NOMO-1 (cell line): ENCODE results near the gene FAM98C.
"Not testable (repeated sequence)": the region's sequence is repeated elsewhere in the genome, so short reads cannot be mapped to it uniquely, and the experiment has no call there.

ENCODE experiments used
- DNase-seq, 2 experiments: peaks; one replicate each; lab custom pipeline; 2025; ENCODE audit not compliant: unreplicated experiment in 2 of 2; lab: John Stamatoyannopoulos, UW

FAM98C gene

GRCh38 chr19:38402967-38403674 lies at the start of gene FAM98C:
FAM98C (plus strand) TSS chr19:38403093; CDS start chr19:38403154, 61 bp downstream.
- peak; percentile 96 for DNase-seq

DNA sequence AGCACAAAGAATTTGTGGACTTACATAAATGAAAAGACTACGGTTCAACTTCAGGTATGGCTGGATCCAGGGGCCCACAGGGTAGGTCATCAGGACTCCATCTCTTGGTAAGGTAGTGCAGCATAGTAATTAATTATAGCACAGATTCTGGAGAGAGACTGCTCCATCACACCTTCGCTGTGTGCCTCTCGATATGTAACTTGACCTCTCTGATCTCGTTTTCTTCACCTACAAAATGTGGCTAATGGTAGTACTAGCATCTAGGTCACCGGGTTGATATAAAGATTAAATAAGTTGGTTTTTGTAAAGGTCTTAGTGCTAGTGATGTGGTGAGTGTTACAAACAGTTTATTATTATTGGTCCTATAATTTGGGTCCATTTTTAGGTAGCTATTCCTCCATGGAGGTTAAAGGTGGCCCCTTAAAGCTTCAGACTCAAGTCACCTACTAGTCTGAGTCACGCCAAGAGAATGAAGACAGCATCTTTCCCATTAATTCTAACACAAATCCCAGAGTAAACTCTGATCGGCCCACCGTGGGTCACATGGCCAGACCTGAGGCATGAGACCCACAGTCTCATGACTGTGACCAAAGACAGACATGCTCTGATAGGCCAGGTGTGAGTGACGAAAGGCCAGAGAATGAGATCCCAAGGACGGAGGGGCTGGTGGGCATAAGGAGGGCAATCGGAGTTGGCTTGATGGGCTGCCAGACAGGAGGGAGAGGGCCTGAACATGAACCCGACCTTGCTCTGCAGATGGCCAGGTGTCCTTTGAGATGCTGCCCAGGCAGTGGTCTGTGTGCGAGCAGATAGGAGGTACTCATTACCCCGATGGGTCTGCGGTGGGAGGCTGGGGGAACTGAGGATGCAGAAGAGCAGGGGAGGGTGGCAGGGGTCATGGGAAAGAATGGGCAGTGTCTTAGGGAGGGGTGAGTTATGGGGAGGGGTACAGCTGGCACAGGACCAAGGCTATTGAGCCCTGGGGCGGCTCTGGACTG lies 46.9 kb upstream of the FAM98C start:
- DNase-seq: no peak

DNA sequence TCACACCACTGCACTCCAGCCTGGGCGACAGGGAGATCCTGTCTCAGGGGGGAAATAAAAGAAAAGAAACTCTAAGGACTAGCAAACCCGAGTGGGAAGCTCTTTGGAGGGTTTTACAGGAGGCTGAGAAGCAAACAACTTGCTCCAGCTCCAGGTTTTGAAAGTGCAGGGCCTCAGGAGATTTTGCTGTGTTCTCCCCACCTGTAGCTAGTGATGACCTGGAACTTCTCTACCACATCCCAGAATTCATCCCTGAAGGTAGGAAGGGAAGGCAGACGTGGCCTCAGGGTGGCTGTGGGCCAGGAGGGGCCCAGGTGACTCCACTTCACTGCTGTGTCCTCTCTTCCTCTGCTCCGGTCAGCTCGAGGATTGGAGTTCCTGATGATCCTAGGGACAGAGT lies 44.8 kb upstream of the FAM98C start:
- DNase-seq: no peak

DNA sequence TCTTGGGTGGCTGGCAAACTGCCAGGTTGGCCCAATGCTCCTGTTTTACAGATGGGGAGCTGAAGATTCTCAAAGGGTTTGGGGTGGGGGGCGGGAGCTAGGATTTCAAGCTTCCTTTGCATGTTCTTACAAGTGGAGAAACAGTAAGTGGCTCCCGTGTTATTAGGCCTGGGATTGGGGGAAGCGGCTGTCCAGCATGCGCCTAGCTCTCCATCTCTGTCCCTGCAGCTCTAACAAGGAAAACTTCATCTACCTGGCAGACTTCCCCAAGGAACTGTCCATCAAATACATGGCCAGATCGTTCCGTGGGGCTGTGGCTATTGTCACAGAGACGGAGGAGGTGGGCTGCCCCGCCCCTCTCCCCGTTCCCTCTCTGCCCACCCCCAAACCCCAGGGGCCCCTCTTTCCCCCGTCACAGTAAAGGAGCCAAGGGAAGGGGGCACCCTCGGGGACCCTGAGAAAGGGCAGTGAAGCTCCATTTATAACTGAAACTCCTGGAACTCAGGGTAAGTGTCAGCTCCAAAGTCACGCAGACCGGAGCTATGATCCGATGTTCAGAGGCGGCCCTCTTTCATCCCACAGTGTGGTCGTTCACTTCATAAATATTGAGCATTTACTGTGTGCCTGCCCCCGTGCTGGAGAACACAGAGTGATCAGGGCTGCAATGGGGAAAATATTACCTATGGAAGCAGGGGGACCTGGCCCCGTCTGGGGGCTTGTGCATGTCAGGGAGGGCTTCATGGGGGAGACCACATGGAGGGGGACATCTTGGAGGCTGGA lies 43.5 kb upstream of the FAM98C start:
- DNase-seq: no peak

GRCh38 chr19:38360351-38360750 lies 42.5 kb upstream of the FAM98C start:
- DNase-seq: no peak

DNA sequence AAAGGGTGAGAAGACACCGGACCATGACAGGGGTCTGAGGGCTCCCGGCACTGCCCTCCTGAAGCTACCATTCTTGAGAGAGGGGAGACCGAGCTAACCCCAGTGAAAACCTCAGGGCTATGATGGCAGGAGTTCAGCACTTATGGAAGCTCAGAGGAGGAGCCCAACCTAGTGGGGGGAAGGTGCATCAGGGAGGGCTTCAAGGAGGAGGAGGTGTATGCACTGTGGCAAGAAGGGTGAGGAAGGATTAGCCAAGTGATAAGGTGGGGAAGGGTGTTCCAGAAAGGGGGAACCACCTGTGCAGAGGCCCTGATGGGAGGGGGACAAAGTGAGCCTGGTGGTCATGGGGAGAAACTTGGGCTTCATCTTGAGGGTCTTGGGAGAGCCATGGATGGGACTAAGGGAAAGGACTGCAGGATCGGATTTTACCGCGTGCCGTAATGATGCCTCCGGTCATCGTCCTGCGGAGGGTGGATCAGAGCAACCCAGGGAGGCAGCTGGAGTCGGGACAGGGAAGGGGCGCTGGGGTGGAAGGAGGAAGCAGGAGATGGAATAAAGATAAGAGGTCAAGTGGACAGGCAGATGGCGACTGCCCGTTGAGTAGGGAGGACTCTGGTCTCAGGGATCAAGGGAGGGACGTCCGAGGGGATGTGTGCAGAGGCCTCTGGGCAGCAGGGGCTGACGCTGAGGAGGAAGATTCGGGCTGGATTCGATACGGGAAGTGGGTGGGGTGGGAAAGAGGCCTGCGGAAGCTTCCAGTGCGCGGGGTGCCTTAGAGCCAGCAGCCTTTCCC lies 41.9 kb upstream of the FAM98C start:
- DNase-seq: no peak

DNA sequence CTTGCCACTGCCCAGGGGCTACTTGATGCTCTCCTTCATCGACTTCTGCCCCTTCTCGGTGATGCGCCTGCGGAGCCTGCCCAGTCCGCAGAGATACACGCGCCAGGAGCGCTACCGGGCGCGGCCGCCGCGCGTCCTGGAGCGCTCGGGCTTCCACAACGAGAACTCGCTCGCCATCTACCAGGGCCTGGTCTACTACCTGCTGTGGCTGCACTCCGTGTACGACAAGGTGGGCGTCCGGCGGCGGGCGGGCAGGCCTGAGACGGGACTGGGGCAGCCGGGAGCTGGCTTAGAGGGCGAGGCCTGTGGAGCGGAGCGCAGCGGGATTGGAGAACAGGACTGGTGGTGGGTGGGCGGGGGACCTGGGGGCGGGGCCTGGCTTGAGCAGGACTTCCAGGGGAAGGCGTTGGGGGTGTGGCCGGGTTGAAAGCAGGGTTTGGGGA lies 41.2 kb upstream of the FAM98C start:
- peak; percentile 77 to 93 for DNase-seq

- peak; percentile 76 to 81 for DNase-seq
These were observed 40.6 kb upstream of the FAM98C start for GRCh38 chr19:38362076-38362945.

DNA sequence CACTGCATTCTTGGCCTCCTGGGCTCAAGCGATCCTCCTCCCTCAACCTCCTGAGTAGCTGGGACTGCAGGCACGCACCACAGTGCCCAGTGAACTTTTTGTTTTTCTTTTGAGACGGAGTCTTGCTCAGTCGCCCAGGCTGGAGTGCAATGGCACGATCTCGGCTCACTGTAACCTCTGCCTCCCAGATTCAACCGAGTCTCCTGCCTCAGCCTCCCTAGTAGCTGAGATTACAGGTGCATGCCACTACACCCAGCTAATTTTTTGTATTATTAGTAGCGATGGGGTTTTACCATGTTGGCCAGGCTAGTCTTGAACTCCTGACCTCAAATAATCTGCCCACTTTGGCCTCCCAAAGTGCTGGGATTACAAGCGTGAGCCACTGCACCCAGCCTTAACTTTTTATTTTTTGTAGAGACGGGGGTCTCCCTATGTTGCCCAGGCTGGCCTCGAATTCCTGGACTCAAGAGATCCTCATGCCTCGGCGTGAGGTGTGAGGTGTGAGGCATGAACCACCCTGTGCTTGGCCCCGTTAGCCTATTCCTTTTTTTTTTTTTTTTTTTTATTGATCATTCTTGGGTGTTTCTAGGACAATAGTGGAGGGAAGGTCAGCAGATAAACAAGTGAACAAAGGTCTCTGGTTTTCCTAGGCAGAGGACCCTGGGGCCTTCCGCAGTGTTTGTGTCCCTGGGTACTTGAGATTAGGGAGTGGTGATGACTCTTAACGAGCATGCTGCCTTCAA lies 39.8 kb upstream of the FAM98C start:
- not testable (repeated sequence) for DNase-seq

GRCh38 chr19:38367041-38367440 lies 35.9 kb upstream of the FAM98C start:
- DNase-seq: no peak

DNA sequence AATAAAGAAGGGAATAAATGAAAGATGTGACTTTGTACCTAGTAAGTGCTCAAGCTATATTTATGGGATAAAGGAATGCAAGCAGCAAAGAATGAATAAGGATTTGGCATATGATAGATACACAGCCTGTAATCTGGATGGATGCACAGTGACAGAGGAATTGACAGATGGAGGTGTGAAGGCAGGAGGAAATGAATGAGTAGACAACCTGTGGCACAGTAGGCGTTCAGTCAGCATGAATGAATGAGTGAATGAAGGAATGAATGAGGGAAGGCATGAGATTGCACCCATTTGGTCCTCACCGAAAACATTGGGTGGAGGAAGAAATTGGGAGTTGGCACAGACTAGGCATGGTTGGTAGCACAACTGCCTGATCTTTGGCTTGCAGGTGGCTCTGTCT lies 33.3 kb upstream of the FAM98C start:
- no peak for DNase-seq

- DNase-seq: no peak
These were observed 32.6 kb upstream of the FAM98C start for GRCh38 chr19:38370299-38370698.

DNA sequence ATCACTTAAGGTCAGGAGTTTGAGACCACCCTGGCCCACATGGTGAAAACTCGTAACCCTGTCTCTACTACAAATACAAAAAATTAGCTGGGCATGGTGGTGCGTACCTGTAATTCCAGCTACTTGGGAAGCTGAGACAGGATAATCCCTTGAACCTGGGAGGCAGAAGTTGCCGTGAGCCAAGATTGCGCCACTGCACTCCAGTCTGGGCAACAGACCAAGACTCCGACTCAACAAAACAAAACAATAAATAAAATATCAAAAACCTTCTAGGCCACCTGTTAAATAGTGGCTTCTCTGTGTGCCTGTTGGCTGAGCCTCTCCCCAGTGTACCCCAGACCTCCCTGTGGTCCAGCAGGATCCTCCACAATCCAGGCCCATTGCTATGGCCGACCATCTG lies 31.8 kb upstream of the FAM98C start:
- DNase-seq: no peak

- DNase-seq: no peak
These were observed 29.0 kb upstream of the FAM98C start for GRCh38 chr19:38373907-38374331.

DNA sequence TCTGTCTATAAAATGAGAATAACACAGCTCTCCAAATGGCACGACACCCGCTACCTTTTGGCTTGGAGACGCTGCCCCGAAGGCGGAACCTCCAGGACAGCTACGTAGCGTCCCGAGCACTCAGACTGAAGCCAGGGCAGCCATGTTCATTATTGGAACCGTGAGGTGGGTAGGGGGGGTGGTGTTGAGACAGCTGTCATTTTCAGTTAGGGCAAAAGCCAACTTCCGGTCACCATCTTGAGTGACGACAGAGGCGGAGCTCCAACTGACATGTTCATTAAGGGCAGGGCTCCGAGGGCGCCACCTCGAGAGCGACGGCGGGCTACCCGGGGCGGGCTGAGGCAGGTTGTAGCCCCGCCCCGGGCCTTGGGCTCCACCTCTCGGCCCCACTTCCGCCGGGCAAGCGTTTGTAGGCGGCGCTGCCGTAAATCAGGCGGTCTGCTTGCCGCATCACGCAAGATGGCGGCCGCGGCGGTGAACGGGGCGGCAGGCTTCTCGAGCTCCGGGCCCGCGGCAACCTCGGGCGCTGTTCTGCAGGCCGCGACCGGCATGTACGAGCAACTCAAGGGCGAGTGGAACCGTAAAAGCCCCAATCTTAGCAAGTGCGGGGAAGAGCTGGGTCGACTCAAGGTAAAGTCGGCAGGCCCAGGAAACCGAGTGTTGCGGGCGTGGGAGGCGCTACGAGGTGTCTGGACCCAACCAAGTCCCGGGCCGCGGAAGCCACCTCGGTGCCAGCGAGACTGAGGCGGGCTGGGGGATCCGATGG lies 28.4 kb upstream of the FAM98C start, which contains the start of gene PSMD8:
Gene PSMD8 (plus strand): TSS at position 240 of the 766 bp plus-strand sequence. CDS start 31 bp downstream, at position 271.
- DNase-seq: peak; percentile 99 to 100

DNA sequence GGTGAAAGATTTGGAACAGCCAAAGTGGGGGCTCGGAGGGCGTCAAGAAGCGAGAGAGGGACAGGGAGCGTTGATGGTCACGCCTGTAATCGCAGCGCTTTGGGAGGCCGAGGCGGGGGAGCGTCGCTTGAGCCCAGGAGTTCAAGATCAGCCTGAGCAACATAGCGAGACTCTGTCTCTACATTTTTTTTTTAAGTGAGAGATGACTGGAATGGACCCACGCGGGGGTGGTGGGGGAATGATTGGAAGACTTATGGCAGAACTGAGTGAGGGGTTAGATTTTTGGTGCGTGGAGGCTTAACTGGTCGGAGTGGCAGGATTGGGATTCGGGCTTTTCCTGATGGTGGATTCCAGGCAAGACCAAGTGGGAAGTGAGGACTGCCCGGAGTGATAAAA lies 27.8 kb upstream of the FAM98C start:
- DNase-seq: peak in 1 of 2 experiments; percentile 58

DNA sequence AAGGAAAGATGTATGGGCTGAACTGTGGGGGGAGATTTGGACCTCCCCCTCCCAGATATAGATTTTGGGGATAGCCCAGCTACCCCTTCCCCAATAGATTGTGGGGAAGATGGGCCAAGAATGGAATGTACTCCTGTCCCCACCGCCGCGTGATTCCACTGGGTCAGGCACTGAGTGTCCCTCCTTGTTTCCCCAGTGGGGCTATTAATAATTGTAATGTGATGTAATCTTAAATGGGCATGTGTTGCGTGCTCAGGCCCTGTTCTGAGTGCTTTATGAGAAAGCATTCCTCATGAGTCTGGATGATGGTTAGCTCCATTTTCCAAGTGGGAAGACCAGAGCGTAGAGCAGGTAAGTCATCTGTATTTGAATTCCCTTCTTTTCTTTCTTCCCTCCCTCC lies 27.1 kb upstream of the FAM98C start:
- no peak for DNase-seq

- DNase-seq: no peak
These were observed 26.3 kb upstream of the FAM98C start for GRCh38 chr19:38376576-38376975.
